ENCODE results near the gene CHRNA4. TPM values are rescaled to one million over a fixed set of nuclear protein-coding genes. Genes with fewer than 3 reads are reported as not detected.

The CHRNA4 gene
- total RNA-seq, 4 donors from 2014 or later, result 0.54 to 6.3 (median 1.9) TPM

DNA sequence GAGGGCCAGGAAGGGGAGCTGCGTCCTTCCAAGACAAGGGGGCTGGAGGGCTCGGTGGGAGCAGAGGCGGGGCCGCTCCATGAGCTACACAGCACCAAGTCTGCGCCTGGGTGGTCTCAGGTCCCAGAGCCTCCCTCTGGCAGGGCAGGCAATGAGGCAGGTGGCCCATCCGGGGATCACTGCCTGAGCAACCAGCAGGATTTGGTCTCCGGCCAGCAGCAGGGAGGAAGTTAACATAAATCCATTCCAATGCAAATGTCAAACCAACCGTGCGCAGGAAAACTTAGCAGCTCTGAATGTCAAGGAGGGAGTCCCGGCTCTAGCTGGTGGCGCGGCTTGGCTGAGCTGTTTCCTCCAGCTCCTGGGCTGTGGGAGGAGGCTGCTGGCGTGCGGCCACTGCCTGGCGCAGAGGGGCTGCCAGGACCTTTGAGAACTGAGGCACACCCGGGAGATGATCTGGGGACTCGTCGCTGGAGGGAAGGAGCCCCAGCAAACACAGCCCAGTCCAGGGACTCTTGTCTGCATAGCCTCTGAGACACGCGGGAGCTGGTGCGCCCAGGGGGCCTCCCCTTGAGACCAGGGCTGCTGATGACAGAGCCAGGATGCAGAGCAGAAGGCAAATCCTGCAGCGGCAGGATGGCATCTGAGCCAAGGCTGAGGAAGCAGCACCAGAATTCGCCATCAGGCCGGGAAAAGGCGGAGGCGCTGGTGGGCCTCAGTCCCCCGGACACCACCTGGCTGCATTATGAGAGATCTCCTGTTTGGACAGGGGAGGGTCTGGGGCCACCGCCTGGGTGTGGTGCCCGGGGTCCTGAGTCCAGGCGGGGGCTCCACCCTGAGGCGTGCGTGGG lies 33.1 kb upstream of the CHRNA4 start:
- Histone ChIP-seq H3K4me3 (replicated peaks in 1 of 3) (no peak overlapping the region), H3K27ac (no peak overlapping the region), H3K4me1 (no peaks in the 10 kb centered on the region), H3K27me3 (no peaks in the 10 kb centered on the region), H3K36me3 (no peaks in the 10 kb centered on the region), H3K9me3 (no peaks in the 10 kb centered on the region)
- intact Hi-C loops (cut with DNase I), result no loop called here
- 26 to 29% methylated on average over 20 to 32 of the region's 32 CpGs for WGBS, 2 donors
- TF ChIP-seq, protein P1, sequence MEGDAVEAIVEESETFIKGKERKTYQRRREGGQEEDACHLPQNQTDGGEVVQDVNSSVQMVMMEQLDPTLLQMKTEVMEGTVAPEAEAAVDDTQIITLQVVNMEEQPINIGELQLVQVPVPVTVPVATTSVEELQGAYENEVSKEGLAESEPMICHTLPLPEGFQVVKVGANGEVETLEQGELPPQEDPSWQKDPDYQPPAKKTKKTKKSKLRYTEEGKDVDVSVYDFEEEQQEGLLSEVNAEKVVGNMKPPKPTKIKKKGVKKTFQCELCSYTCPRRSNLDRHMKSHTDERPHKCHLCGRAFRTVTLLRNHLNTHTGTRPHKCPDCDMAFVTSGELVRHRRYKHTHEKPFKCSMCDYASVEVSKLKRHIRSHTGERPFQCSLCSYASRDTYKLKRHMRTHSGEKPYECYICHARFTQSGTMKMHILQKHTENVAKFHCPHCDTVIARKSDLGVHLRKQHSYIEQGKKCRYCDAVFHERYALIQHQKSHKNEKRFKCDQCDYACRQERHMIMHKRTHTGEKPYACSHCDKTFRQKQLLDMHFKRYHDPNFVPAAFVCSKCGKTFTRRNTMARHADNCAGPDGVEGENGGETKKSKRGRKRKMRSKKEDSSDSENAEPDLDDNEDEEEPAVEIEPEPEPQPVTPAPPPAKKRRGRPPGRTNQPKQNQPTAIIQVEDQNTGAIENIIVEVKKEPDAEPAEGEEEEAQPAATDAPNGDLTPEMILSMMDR (IDR thresholded peaks at IDR 0.05), result no peak
- TF ChIP-seq POLR2A (IDR thresholded peaks at IDR 0.05), result no peak
- DNase-seq, result no peak

DNA sequence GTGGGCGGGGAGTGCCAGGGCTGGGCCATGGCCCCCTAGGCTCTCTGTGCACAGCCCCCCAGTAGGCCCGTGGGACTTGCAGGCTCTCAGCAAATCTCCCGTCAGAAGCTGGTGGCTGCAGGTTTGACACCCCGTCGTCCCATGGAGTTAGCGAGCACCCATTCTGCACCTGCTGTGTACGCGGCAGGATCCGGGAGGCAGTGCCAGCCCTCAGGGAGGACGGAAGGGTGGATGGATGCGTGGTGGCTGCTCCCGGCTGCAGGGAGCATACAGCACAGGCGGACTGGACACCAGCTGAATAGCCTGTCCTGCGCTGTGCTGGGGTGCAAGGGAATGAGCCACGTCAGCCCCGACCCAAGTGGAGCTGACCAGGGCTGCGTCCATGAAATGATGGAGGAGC lies 32.4 kb upstream of the CHRNA4 start:
- Histone ChIP-seq H3K27me3 (no peaks in the 10 kb centered on the region), H3K27ac (no peak overlapping the region), H3K36me3 (no peaks in the 10 kb centered on the region), H3K4me3 (replicated peaks in 1 of 3) (no peak overlapping the region), H3K9me3 (no peaks in the 10 kb centered on the region), H3K4me1 (no peaks in the 10 kb centered on the region)
- no peak for TF ChIP-seq POLR2A (IDR thresholded peaks at IDR 0.05)
- 52 to 84% methylated on average over 7 to 16 of the region's 17 CpGs for WGBS, 2 donors
- intact Hi-C loops (cut with DNase I), result no loop called here
- DNase-seq, result no peak

DNA sequence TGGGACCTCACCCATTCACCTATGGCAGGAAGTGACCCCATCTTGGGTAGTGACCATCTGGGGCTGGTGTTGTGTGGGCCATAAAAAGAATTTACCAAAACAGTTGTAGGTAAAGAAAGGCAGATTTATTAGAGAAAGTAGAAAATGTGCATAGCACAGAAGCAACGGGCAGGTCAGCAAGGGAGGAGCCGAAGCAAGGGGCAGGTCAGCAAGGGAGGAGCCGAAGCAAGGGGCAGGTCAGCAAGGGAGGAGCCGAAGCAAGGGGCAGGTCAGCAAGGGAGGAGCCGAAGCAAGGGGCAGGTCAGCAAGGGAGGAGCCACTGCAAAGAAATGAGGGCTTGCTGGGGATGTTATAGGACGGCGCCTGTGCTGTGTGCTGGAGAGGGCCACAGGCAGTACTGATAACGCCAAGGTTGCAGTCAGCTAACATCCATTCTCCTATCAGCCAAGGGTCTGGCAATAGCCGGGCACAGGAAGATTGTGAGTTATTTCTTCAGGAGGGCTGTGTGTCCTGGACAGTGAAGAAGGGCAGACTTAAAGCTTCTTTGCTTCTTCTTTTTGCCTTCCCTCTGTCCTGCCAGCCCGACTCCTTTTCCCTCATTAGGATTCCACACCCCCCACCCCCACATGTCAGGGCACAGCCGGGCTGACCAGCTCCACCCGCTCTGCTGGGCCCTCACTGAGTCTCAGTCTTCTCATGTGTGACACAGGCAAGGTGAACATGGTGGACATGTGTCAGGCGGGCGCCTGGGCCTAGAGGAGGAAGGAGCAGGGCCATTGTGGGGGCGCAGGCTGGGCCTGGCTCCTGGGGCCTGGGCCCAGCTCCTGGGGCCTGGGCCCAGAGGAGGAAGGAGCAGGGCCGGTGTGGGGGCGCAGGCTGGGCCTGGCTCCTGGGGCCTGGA lies 31.6 kb upstream of the CHRNA4 start:
- H3K9me3 ChIP-seq, result no peaks in the 10 kb centered on the region
- 90 to 92% methylated on average over 12 to 17 of the region's 17 CpGs for WGBS, 2 donors
- TF ChIP-seq POLR2A (IDR thresholded peaks at IDR 0.05), result no peak
- TF ChIP-seq, protein P1 (IDR thresholded peaks at IDR 0.05), result no peak
- H3K27ac ChIP-seq, result no peak overlapping the region
- no peak for DNase-seq
- intact Hi-C loops (cut with DNase I), result no loop called here
- H3K36me3 ChIP-seq, result no peaks in the 10 kb centered on the region
- no peaks in the 10 kb centered on the region for H3K27me3 ChIP-seq
- no peak overlapping the region for H3K4me3 ChIP-seq (replicated peaks in 1 of 3)
- H3K4me1 ChIP-seq, result no peaks in the 10 kb centered on the region

DNA sequence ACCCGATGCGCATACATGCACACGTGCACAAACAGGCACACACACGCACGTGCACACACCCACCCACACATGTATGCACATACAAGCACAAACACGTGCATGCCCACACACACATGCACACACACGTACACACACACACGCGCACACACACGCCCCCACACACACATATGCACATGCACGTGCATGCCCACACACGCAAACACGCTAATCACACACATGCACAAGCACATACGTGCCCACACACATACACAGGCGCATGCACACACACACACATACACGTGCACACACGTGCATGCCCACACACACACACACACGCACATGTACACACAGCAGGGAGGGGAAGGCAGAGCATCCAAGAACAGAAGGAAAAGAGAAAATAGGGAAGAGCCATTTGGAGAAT lies 26.8 kb upstream of the CHRNA4 start:
- Histone ChIP-seq H3K27ac (no peak overlapping the region), H3K27me3 (no peaks in the 10 kb centered on the region), H3K4me3 (replicated peaks in 1 of 3) (no peak overlapping the region), H3K4me1 (no peaks in the 10 kb centered on the region), H3K9me3 (no peaks in the 10 kb centered on the region), H3K36me3 (no peaks in the 10 kb centered on the region)
- 80 to 88% methylated on average over 18 of the region's 18 CpGs for WGBS, 2 donors
- intact Hi-C loops (cut with DNase I), result loop anchor here (10.0 kb wide), 1 partner anchor 213 kb away; no protein-coding TSS in a partner anchor
- TF ChIP-seq POLR2A (IDR thresholded peaks at IDR 0.05), result no peak
- TF ChIP-seq, protein P1 (IDR thresholded peaks at IDR 0.05), result no peak
- DNase-seq, result no peak

DNA sequence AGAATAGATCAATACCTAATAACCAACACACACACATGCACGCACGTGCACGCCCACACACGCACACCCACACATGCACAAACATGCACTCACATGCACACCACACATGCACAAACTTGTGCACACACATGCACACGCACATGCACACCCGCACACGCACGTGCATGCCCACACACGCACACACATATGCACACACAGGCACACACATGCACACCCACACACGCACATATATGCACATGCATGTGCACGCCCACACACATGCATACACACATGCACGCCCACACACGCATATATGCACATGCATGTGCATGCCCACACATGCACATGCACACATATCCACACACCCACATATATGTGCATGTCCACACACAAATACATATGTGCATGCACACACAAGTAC lies 26.2 kb upstream of the CHRNA4 start:
- Histone ChIP-seq H3K9me3 (no peaks in the 10 kb centered on the region), H3K27me3 (no peaks in the 10 kb centered on the region), H3K4me3 (replicated peaks in 1 of 3) (no peak overlapping the region), H3K36me3 (no peaks in the 10 kb centered on the region), H3K4me1 (no peaks in the 10 kb centered on the region), H3K27ac (no peak overlapping the region)
- intact Hi-C loops (cut with DNase I), result loop anchor here (10.0 kb wide), 1 partner anchor 213 kb away; no protein-coding TSS in a partner anchor
- no peak for TF ChIP-seq POLR2A (IDR thresholded peaks at IDR 0.05)
- TF ChIP-seq, protein P1 (IDR thresholded peaks at IDR 0.05), result no peak
- no peak for DNase-seq
- WGBS, 2 donors, result 95 to 97% methylated on average over 13 of the region's 13 CpGs
